NCI-H510A (cell line): ENCODE measurements around the gene ZNF683.
"Not testable (repeated sequence)": the region's sequence is repeated elsewhere in the genome, so short reads cannot be mapped to it uniquely, and the experiment has no call there.

Source experiments
- DNase-seq: peaks from one replicate; lab custom pipeline; 2025; lab: John Stamatoyannopoulos, UW

The ZNF683 gene

DNA sequence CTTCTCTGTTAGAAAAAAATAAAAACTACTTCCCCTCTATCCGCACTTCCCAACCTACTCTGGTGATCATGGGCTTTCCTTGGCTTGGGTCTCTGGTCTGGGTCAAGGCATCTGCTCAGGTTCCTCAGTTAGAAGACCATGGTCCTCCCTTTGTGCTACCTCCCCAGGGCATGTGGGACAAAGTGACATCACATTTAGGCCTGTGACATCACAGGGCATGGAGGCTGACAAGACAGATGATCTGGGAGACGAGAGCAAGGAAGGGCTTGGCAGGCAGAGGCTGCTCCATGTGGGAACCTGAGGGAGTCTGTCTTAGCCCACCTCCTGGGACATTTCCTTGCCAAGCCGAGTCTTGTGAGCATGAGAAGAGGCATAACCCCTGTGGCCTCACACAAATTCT, at the start of gene ZNF683:
Gene ZNF683, minus strand, starts transcription at position 140 of the 400 bp plus-strand sequence. CDS start 4,179 bp downstream, outside the sequence.
- DNase-seq: not testable (repeated sequence)

GRCh38 chr1:26419494-26419893, 46.9 kb upstream of the ZNF683 start:
- no peak for DNase-seq

GRCh38 chr1:26418865-26419349, 46.4 kb upstream of the ZNF683 start:
- DNase-seq: no peak

GRCh38 chr1:26417111-26417759, 44.7 kb upstream of the ZNF683 start:
- peak; percentile 50 for DNase-seq

DNA sequence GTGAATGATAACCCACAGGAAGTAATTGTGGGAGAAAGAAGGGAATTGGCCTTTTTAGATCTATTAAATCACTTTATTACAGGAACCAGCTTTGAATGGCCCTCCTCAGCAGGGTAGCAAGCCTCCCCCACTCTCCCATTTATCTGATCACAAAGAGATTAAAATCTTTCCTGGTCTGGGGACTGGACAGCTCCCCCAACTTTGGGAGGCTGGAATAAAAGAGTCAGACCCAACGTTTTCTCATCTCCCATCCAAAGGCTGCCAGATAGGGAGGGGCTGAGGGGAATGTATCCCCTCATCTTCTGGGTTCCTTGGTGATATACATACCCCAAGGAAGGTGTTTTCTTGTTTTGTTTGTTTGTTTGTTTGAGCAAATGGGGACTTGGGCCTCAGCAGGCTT, 40.5 kb upstream of the ZNF683 start:
- no peak for DNase-seq

DNA sequence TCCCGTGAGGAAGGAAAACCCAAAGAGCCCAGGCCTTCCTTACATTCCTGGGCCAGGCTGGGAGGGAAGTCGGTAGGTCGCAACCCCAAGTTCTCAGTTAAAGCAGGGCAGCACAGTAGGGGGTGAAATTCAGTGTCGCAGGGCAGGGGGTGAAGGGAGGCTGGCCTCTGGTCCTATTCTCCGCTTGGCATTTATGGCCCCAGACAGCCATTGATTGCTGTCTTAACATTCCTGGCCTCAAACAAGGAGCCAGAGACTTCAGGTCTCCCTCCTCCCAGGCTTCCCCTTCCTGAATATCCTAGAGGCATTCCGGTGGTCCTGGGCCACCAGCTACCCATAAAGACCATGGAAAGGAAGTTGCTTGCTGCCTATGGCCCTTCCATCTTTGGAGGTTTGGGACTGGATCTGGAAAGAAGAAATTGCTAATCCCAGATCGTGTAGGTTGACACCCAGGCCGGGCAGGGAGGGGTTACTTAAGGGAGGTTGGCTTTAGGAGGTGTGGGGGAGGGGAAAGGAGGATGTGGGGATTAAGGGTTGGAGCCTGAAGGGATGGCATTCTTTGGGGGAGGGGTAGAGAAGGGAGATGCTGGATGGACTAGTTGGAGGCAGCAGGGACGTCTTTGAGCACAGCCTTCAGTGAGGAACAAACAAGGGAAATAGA, 39.8 kb upstream of the ZNF683 start:
- no peak for DNase-seq

DNA sequence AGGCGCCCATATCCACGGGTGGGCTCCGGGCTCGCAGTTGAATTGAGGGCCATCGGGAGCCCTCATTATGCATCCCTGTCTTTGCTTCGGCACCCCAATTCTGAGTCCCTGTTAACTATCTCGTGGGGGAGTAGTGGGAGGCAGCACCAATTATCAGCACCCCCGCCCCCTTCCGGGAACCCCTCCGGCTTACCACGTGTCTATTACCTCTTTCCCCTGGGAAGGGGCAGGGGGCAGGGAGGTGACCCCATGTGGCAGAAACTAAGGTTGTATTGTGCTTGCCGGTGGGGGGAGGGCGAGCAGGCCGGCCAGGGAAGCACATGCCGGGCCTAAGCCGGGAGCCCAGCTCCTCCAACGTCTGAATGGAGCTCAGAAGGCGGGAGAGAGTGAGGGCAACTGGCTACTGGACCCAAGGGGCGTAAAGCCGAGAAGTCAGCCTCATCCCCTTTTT, 39.1 kb upstream of the ZNF683 start:
- DNase-seq: no peak

GRCh38 chr1:26410706-26411623, 38.4 kb upstream of the ZNF683 start, which contains the start of gene LIN28A:
Gene LIN28A (plus strand): TSS chr1:26410817. CDS start chr1:26410892, 75 bp downstream.
- DNase-seq: no peak

DNA sequence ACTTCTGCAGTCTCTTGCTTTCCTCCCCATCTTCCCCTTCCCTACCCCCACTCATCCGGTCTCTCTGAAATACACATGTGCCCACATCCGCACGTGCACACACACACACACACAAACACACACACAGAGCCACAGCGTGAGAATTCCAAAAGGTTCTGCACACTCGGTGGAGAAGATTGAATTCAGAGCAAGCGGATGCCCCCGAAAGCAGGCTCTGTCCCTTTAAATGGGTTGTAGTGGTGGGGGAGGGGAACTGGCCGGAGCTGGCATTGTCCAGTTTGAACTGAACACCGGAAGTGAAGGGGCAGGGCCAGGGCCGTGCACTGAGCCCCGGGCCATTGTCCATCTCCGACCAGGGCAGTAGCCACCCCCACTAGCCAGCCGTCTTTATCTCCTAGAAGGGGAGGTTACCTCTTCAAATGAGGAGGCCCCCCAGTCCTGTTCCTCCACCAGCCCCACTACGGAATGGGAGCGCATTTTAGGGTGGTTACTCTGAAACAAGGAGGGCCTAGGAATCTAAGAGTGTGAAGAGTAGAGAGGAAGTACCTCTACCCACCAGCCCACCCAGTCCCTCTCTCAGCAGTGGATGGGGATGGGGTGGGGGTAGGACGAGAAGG, 36.7 kb upstream of the ZNF683 start:
- no peak for DNase-seq

GRCh38 chr1:26408604-26409003, 36.1 kb upstream of the ZNF683 start:
- no peak for DNase-seq

- DNase-seq: no peak
Measured at GRCh38 chr1:26405281-26405915, 32.8 kb upstream of the ZNF683 start.

- DNase-seq: no peak
Measured at GRCh38 chr1:26404641-26405040, 32.1 kb upstream of the ZNF683 start.

DNA sequence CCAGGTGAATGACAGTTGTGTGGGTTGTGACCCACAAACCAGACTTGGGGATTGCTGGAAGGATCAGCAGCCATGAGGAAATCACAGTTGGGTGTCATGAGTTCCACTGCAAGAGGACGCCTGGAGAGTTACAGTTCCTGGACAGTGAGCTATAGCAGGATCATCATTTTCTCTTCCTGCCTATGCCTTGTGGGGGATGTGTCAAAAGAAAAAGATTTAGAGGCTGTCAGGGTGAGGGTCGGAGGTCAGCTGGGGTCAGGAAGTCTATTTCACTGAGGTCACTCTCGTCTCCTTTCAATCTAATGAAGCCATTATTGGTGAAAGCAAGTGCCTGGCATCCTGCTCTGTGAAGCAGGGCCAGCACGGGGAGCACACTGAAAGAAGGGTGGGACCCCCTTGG, 31.1 kb upstream of the ZNF683 start:
- no peak for DNase-seq

DNA sequence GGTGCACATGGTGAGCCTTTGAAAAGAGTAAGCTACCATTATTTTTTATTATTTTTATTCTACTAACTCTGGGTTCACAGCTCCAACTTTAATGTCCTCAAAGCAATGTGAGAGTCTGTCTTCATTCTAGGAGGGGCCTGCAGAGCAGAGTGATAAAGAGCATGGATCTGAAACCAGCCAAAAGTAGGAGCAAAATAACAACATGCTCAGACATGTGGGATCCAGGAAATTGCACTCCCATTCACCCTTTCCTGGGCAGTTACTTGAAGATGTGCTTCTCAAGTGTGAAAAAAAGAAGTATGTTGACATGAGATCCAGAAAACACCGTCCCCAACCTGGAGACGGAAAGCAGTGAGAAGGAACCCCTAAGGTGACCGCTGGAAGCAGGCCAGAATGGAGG, 29.3 kb upstream of the ZNF683 start:
- no peak for DNase-seq

- DNase-seq: no peak
Measured at GRCh38 chr1:26399034-26399433, 26.5 kb upstream of the ZNF683 start.

- no peak for DNase-seq
Measured at GRCh38 chr1:26395754-26396153, 23.2 kb upstream of the ZNF683 start.

DNA sequence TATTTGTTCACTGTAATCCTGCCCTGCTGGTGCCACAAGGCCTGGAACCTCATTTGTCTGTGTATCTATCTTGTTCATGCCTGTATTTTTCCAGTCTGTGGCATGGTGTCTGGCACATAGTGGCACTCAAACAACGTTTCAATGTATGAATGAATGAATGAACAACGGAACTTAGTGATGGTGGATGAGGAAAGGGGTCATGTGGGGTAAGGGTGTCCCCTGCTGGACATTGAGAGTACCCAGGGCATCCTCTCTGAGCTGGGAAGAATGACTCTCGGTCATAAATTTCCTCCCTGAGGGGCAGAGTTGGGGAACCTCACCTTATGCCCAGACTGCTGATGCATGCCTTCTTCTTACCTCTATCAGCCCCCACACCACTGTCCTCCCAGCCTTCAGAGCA, 18.9 kb upstream of the ZNF683 start:
- no peak for DNase-seq

DNA sequence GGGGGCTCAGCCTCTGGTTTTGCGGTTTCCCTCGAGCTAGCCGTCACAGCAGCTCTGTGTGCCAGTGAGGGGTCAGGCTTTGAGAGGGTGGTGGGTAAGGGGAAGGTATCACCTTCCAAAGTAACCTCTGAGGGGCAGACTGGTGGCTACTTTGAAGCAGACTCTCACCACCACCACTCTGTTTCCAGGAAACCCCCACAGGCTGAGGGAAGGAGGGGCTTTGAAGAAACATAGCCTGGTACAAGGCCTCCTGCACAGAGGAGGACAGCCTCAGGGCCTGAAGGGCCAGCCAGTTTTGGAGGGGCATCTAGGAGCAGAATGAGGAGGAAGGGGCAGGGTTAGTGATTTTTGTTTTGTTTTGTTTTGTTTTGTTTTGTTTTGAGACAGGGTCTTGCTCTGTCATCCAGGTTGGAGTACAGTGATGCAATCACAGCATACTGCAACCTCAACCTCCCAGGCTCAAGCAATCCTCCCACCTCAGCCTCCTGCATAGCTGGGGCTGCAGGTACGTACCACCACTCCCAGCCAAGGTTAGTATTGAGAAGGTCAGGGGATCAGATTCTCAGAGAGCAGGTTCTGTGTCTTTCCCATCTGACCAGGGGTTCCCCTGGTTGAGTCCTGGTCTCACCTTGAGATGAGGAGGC, 17.2 kb upstream of the ZNF683 start:
- no peak for DNase-seq

DNA sequence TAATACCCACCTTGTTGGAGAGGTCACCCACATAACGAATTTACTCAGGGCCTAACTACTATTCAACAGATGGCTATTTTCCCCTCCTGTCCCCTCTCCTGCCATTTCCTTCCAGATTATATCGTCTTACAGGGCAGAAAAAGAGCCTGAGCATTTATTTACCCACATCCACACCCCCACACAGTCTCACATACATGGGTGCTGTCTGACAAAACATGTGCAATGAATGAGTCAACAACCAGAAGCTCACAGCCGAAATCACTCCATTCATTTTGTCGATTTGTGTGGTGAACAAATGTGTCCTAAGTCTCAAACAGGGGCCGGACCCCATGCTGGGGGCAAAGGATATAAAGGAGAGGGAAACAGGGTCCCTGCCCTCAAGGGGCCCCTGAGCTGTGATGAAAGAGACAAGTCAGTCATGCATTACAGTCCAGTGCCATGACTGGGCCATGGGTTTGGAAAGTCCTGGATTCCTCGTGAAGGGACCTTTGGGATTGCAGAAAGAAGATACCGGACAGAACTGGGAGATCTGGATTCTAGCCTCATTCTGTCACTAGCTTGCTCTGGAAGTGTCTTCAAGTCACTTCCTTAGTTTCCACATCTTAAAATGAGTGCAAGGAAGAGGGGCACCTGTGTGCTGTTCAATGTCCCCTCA, 16.4 kb upstream of the ZNF683 start:
- DNase-seq: no peak

- DNase-seq: no peak
Measured at GRCh38 chr1:26387447-26387846, 14.9 kb upstream of the ZNF683 start.
